GM19193 (cell line): ENCODE results near the gene TTC13.

Experiments
- POLR2A ChIP-seq: IDR thresholded peaks from 4 replicates; pipeline ENCODE4 v1.6.1; 2011; ENCODE audit not compliant: insufficient read depth, insufficient read length; ENCODE audit errors: extremely low read depth

Gene TTC13

DNA sequence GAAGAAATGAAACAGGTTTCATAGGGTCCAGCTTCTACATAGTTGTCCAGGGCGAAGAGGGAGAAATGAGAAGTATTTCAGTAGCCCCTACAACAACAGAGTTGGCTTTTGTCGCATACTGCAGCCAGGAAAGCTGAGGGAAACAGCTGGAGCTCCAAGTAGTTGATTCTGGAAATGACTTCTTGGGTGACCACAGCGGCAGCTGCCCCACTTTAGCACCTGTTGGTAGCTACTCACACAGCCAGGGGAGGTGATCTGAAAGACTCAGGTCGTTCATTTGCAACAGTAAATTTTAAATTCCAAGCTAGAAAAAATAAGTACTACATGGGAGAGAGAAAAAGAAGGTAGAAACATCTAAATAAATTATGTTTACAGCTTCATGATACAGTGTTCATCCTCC lies 2.3 kb downstream of the TTC13 start:
- TF ChIP-seq POLR2A, result no peak

DNA sequence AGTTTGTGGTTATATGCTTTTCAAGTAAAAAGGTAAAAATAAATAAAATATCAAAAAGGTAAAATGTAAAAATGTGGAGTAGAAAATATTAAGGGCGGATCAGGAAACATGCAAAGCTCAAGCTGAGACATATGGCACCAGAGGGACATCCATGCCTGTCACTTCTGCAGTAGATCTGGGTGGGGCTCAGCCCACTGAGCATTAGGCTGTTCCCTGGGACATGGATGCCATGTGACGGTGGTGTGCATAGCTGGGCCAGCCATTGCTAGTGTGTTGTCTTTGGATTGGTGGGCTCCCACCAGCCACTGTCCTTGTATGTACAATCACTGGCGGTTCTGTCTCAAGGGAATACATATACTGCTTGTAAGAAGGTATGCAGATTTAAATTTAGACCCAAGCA lies 3.0 kb downstream of the TTC13 start:
- no peak for TF ChIP-seq POLR2A

DNA sequence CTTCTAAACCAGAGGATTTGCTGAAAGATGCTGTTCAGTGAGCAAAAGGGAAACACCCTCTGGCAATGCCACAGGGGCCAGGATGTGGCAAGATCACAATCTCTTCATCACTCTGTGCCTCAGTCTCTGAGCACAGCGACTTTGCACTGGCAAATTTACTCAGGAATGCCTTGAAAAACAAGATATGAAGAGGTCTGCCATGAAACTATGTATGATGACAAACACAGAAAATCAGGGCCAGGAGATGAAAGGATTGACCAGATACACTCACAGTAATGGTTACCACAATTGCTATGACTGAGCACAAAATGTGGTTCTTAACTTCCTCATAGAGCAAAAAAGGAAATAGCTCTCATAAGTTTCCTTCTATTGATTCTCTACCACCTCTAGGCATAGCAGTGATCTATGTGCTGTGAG lies 5.8 kb downstream of the TTC13 start:
- no peak for TF ChIP-seq POLR2A

DNA sequence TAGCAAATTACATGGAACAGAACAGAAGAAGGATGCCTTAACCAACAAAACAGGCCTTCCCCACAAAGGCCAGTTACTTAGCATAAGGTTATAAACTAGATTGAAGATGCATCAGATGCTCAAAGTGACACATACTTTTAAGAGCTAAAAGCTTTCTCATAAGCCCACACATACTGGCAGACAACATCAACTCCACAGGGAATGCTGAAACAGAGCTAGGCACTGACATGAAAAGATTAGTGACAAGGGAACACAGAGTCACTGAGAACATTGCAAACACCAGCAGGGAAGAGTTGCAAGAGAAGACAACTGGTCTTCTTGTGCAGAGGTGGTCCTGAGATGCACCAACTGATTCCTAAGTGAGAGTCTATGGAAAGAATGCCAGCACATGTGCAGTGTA lies 6.9 kb downstream of the TTC13 start:
- no peak for TF ChIP-seq POLR2A

- no peak for TF ChIP-seq POLR2A
Observed at GRCh38 chr1:230970432-230970831, 8.2 kb downstream of the TTC13 start.

DNA sequence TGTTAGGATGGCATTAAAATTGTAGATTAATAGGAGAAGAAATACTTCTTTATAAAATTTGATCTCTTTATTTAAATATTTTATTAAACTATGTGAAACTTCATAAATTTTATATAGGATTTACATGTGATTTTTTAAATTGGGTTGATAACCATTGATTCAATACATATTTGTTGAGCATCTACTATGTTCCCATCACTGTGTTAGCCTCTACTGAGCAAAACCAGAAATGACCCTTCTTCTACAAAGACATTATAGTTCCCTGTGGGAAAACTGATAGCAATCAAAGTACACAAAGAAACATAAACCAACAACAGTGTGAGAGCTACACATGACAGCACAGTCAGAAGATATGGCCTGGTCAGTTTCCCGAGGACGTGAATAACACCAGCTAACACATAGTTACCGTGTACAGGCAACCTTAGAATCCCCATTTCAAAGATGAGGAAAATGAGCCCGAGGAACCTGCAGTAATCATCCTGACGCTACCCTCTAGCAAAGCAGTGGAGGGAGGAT lies 12.2 kb downstream of the TTC13 start:
- no peak for TF ChIP-seq POLR2A

GRCh38 chr1:230965535-230965934 lies 13.1 kb downstream of the TTC13 start:
- TF ChIP-seq POLR2A, result no peak

- TF ChIP-seq POLR2A, result no peak
Observed at GRCh38 chr1:230964896-230965295, 13.8 kb downstream of the TTC13 start.

DNA sequence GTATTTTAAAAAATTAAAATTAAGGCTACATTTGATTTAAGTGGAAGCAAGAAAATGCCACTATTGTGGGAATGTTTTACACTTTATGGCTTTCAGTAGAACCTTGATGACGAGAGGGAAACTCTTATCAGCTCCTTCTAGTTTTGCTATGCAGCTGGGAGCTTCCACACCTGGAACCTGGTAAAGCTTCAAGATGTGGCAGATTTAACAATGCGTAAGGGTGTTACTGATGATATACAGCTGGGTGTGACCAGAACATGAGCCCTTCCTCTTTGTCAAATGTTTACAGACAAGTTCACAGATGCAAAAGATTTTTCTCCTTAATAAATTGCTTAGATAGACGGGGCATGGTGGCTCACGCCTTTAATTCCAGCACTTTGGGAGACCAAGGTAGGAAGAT lies 20.3 kb downstream of the TTC13 start:
- no peak for TF ChIP-seq POLR2A

- no peak for TF ChIP-seq POLR2A
Observed at GRCh38 chr1:230957580-230957989, 21.1 kb downstream of the TTC13 start.

DNA sequence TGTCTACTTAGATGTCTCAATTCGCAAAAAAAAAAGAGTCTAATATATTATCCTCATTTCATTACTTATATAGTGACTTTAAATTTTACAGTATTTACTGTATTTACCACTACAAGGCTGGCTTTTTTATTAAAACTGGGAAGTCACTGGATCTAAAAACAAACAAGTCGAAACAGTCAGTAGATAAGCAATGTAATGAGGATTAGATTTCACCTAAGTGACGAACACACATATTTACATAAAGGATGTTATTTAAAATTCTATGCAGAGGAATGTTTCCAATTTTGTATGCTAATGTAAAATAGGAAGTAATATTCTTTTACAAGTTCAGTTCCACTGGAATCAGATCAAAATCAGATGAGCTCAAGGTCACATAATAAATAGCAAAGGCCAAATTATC lies 28.3 kb downstream of the TTC13 start:
- no peak for TF ChIP-seq POLR2A

DNA sequence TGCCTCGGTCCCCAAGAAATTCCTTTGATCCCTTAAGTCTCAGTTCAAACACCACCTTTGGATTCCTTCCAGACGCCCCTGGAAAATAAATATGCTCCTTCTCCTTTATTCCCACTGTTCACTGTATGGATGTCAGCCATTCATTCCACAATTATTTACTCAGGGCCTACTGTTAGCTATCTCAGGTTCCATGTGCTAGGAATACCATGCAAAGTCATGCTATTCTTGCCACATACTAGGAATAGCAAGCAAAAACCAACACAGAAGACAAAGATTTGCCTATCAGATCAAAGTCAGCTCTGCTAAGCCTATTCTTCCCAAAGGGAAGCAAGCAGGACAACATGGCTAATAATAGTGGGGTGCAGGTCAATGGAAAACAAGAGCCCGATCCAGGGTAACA lies 29.8 kb downstream of the TTC13 start:
- no peak for TF ChIP-seq POLR2A

DNA sequence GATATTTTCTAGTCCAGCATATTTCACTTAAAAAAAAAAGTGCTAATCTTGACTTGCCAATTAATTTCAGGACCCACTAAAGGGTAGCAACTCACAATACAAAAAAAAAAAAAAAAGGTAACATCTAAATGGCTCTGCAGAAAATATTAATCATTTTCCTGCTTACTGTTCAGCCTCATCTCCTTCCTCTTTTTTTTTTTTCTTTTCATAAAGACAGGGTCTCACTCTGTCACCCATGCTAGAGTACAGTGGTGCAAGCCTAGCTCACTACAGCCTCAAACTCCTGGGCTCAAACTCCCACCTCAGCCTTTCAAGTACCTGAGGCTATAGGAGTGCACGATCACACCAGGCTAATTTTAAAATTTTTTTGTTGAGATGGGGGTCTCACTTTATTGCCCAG lies 30.4 kb downstream of the TTC13 start:
- TF ChIP-seq POLR2A, result no peak

DNA sequence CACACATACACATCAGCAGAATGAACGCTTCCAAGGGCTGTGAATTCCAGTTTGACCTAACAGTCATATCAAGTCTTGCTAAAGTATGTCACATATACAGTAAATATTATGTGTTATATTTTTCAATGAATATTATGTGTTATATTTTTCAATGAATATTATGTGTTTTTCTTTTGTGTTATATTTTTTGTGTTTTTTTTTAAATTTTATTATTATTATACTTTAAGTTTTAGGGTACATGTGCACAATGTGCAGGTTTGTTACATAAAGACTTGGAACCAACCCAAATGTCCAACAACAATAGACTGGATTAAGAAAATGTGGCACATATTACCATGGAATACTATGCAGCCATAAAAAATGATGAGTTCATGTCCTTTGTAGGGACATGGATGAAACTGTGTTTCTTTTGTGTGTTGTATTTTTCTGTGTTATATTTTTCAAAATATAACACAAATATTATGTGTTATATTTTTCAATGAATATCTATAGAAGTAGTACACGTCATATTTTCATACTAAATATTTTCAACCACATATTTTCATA lies 35.5 kb downstream of the TTC13 start:
- TF ChIP-seq POLR2A, result no peak

DNA sequence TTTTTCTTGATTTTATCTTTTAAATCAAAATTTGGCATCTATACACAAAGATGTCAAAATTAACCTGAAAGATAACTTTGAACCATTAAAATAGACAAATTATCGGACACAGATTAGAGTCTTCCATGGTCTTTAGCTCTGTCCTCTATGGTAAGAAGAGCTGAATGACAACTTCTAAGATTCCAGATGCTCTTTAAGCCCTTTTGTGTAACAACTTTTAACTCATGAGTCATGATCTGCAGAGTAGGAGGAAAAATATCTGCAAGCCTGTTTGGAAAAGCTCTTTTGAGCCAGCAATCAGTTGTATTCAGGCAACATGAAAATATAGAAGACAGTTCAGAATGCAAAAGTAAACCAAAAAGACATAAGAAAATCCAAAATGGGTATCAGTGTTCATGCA lies 37.8 kb downstream of the TTC13 start:
- no peak for TF ChIP-seq POLR2A

- TF ChIP-seq POLR2A, result no peak
Observed at GRCh38 chr1:230939806-230940489, 38.7 kb downstream of the TTC13 start.
